GM12892 (cell line): ENCODE measurements around the gene GPR146.

Experiments used
- POLR2A ChIP-seq: IDR thresholded peaks from 2 replicates; pipeline ENCODE4 v1.6.1; 2011; ENCODE audit warnings: low read depth, low read length, control low read depth
- POLR2AphosphoS5 ChIP-seq: IDR thresholded peaks from 2 replicates; pipeline ENCODE4 v1.6.1; 2011; ENCODE audit warnings: low read depth, low read length, control low read depth
- TAF1 ChIP-seq: IDR thresholded peaks from 2 replicates; pipeline ENCODE4 v1.6.1; 2011; ENCODE audit warnings: low read depth, mild to moderate bottlenecking, control low read depth, low read length, borderline replicate concordance

DNA sequence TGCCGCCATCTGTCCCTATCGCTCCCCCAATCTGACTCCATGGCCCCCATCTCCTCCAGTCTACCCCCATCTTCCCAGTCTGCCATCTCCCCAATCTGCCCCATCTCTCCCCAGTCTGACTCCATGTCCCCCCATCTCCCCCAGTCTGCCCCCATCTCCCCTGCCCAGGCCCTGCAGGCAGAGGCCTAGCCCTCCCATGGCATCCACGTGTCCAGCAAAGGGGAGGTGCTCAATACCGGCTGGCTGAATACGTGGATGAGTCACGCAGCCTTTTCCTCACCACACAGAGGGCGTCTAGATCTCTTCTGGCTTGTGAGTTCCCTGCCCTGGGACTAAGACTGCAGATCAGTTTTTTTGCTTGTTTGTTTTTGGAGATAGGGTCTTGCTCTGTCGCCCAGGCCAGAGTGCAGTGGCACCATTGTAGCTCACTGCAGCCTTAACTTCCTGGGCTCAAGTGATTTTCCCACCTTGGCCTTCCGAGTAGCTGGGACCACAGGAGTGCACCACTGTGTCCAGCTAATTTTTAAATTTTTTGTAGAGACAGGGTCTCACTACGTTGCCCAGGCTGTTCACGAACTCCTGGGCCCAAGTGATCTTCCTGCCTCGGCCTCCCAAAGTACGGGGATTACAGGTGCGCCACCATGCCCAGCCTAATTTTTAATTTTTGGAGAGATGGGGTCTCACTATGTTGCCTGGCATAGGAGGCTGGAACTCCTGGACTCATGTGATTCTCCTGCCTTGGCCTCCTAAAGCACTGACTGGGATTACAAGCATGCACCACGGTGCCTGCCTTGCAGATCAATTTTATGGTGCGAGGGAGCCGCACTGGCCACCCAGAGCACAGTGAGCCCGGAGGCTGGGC lies 15.3 kb upstream of the GPR146 start:
- no peak for TF ChIP-seq POLR2A
- TF ChIP-seq TAF1, result no peak
- TF ChIP-seq POLR2AphosphoS5, result no peak
